H9 (cell line): ENCODE measurements around the gene EIF1B. TPM values are rescaled to one million over a fixed set of nuclear protein-coding genes. Genes with fewer than 3 reads are reported as not detected.

Experiments
- DNase-seq: peaks from one replicate; pipeline ENCODE4 v3.0.0-alpha.2; 2017
- H2AFZ ChIP-seq: one replicate; pipeline ENCODE4 v1.6.1; 2013; ENCODE audit warnings: mild to moderate bottlenecking, low read length, control low read depth, moderate library complexity
- H2AK5ac ChIP-seq: 2 replicates; pipeline ENCODE4 v1.6.1; 2013; ENCODE audit warnings: low read length, control low read depth, mixed read lengths; ENCODE audit not compliant: insufficient read length
- H2BK120ac ChIP-seq: one replicate; pipeline ENCODE4 v1.6.1; 2013; ENCODE audit warnings: low read depth, mild to moderate bottlenecking, low read length, control low read depth, inconsistent platforms; ENCODE audit not compliant: poor library complexity, severe bottlenecking
- H2BK12ac ChIP-seq: 2 replicates; pipeline ENCODE4 v1.6.1; 2013; ENCODE audit warnings: low read length, control low read depth, mixed read lengths, low read depth; ENCODE audit not compliant: insufficient read length
- H2BK15ac ChIP-seq: 2 replicates; pipeline ENCODE4 v1.6.1; 2013; ENCODE audit warnings: low read depth, low read length, control low read depth
- H2BK20ac ChIP-seq: one replicate; pipeline ENCODE4 v1.6.1; 2013; ENCODE audit warnings: low read depth, mild to moderate bottlenecking, low read length, control low read depth, inconsistent platforms; ENCODE audit not compliant: poor library complexity, severe bottlenecking
- H2BK5ac ChIP-seq: 2 replicates; pipeline ENCODE4 v1.6.1; 2013; ENCODE audit warnings: low read length, control low read depth, mixed read lengths; ENCODE audit not compliant: insufficient read length
- H3K14ac ChIP-seq: 2 replicates; pipeline ENCODE4 v1.6.1; 2013; ENCODE audit warnings: low read length, control low read depth; ENCODE audit not compliant: insufficient read depth
- H3K18ac ChIP-seq: 2 replicates; pipeline ENCODE4 v1.6.1; 2013; ENCODE audit warnings: low read depth, mild to moderate bottlenecking, mixed read lengths, low read length, control low read depth; ENCODE audit not compliant: insufficient read length
- H3K23ac ChIP-seq: 2 replicates; pipeline ENCODE4 v1.6.1; 2013; ENCODE audit warnings: low read length, control low read depth, mixed read lengths, low read depth; ENCODE audit not compliant: insufficient read length
- H3K23me2 ChIP-seq: 2 replicates; pipeline ENCODE4 v1.6.1; 2013; ENCODE audit warnings: low read depth, mild to moderate bottlenecking, mixed read lengths, low read length, control low read depth; ENCODE audit not compliant: insufficient read length, poor library complexity, severe bottlenecking
- H3K27ac ChIP-seq: 2 replicates; pipeline ENCODE4 v1.5.1; 2013; ENCODE audit warnings: low read length, control low read depth, mixed read lengths, low read depth; ENCODE audit not compliant: insufficient read length
- H3K27me3 ChIP-seq: 2 replicates; pipeline ENCODE4 v1.6.1; 2013; ENCODE audit warnings: low read length, control low read depth, inconsistent platforms; ENCODE audit not compliant: insufficient read depth
- H3K4ac ChIP-seq: 2 replicates; pipeline ENCODE4 v1.6.1; 2013; ENCODE audit warnings: low read depth, mild to moderate bottlenecking, control low read depth, inconsistent platforms, low read length, moderate library complexity
- H3K4me1 ChIP-seq: 2 replicates; pipeline ENCODE4 v1.6.1; 2013; ENCODE audit warnings: low read length, control low read depth, inconsistent platforms; ENCODE audit not compliant: insufficient read depth
- H3K4me2 ChIP-seq: 2 replicates; pipeline ENCODE4 v1.6.1; 2013; ENCODE audit warnings: low read length, control low read depth, mixed read lengths; ENCODE audit not compliant: insufficient read length, insufficient read depth
- H3K56ac ChIP-seq: 2 replicates; pipeline ENCODE4 v1.6.1; 2013; ENCODE audit warnings: low read depth, mild to moderate bottlenecking, mixed read lengths, low read length, control low read depth; ENCODE audit not compliant: insufficient read length
- H3K79me1 ChIP-seq: 2 replicates; pipeline ENCODE4 v1.6.1; 2013; ENCODE audit warnings: low read depth, mild to moderate bottlenecking, moderate library complexity, low read length, control low read depth, inconsistent platforms; ENCODE audit not compliant: insufficient read depth, poor library complexity, severe bottlenecking
- H3K79me2 ChIP-seq: 2 replicates; pipeline ENCODE4 v1.6.1; 2013; ENCODE audit warnings: low read length, control low read depth, inconsistent platforms; ENCODE audit not compliant: insufficient read depth
- H3K9ac ChIP-seq: 2 replicates; pipeline ENCODE4 v1.6.1; 2013; ENCODE audit warnings: low read length, control low read depth, mixed read lengths; ENCODE audit not compliant: insufficient read length; ENCODE audit errors: extremely low read depth
- H3K9me3 ChIP-seq: one replicate; pipeline ENCODE4 v1.6.1; 2013; ENCODE audit warnings: low read depth, low read length, inconsistent platforms; ENCODE audit not compliant: control insufficient read depth
- H3T11ph ChIP-seq: one replicate; pipeline ENCODE4 v1.6.1; 2013; ENCODE audit warnings: mild to moderate bottlenecking, low read length, control low read depth, inconsistent platforms
- H4K20me1 ChIP-seq: one replicate; pipeline ENCODE4 v1.6.1; 2013; ENCODE audit not compliant: control insufficient read depth, insufficient read length, insufficient read depth
- H4K5ac ChIP-seq: 2 replicates; pipeline ENCODE4 v1.6.1; 2013; ENCODE audit warnings: low read depth, mild to moderate bottlenecking, mixed read lengths, low read length, control low read depth; ENCODE audit not compliant: insufficient read length
- H4K8ac ChIP-seq: replicated peaks from 2 replicates; pipeline ENCODE4 v1.6.1; 2013; ENCODE audit warnings: low read length, control low read depth, mixed read lengths, low read depth; ENCODE audit not compliant: insufficient read length
- H4K91ac ChIP-seq: 2 replicates; pipeline ENCODE4 v1.6.1; 2013; ENCODE audit warnings: low read depth, mild to moderate bottlenecking, moderate library complexity, mixed read lengths, low read length, control low read depth; ENCODE audit not compliant: insufficient read length
- H3K27ac Mint-ChIP-seq, 3 experiments: 2 replicates in 2 of 3; 3 replicates in 1 of 3; pipeline ENCODE4 v1.8.0; 2020 to 2021; ENCODE audit warnings: mixed read lengths in 3 of 3, mild to moderate bottlenecking in 1 of 3, moderate library complexity in 1 of 3
- H3K27me3 Mint-ChIP-seq: 2 replicates; pipeline ENCODE4 v1.8.0; 2021; ENCODE audit warnings: low read depth, mild to moderate bottlenecking, moderate library complexity, mixed read lengths
- H3K36me3 Mint-ChIP-seq, 3 experiments: 2 replicates in 2 of 3; 3 replicates in 1 of 3; pipeline ENCODE4 v1.8.0; 2020 to 2021; ENCODE audit warnings: low read depth in 3 of 3, mixed read lengths in 3 of 3; ENCODE audit not compliant: insufficient read depth in 1 of 3
- H3K4me1 Mint-ChIP-seq, 2 experiments: 2 replicates each; pipeline ENCODE4 v1.8.0; 2020; ENCODE audit warnings: mixed read lengths in 2 of 2
- H3K4me3 Mint-ChIP-seq, 2 experiments: 2 replicates in 1 of 2; 3 replicates in 1 of 2; pipeline ENCODE4 v1.8.0; 2020 to 2021; ENCODE audit warnings: mild to moderate bottlenecking in 2 of 2, mixed read lengths in 2 of 2, moderate library complexity in 1 of 2
- H3K9me3 Mint-ChIP-seq, 2 experiments: 2 replicates in 1 of 2; 3 replicates in 1 of 2; pipeline ENCODE4 v1.8.0; 2020; ENCODE audit warnings: mild to moderate bottlenecking in 2 of 2, mixed read lengths in 2 of 2, moderate library complexity in 1 of 2
- CTCF ChIP-seq: fragments of 200-600 bp; sonication (generic); conservative IDR thresholded peaks from 3 replicates; pipeline ENCODE4 v1.8.0; 2021; ENCODE audit warnings: antibody characterized with exemption, mild to moderate bottlenecking
- WGBS: extraction: QIAGEN DNeasy Blood & Tissue Kit; methylation state at CpG from one replicate; pipeline ENCODE4 v1.1.7; 2013; ENCODE audit warnings: missing lambda C conversion rate, low lambda C conversion rate, mixed read lengths; ENCODE audit not compliant: insufficient read length; ENCODE audit errors: extremely low coverage; 5-methylcytosine and 5-hydroxymethylcytosine counted together
- total RNA-seq: library from RNA; stranded (reverse); gene quantifications from 2 replicates; pipeline ENCODE4 v1.2.1, GENCODE V29; 2021

The EIF1B gene
- total RNA-seq, 1 experiment from 2014 or later, result 133 TPM

- Histone ChIP-seq H2BK12ac (no peak overlapping the region), H3K4ac (no peak overlapping the region), H2BK120ac (no peak overlapping the region), H3K27me3 (no peaks in the 10 kb centered on the region), H2AFZ (no peak overlapping the region), H3K79me1 (no peaks in the 10 kb centered on the region), H3K14ac (no peak overlapping the region), H3K9ac (no peak overlapping the region), H3K79me2 (no peaks in the 10 kb centered on the region), H3K4me2 (no peak overlapping the region), H4K8ac (no peak overlapping the region), H2BK20ac (no peak overlapping the region), H3K4me1 (no peaks in the 10 kb centered on the region), H3K23me2 (no peaks in the 10 kb centered on the region), H3K27ac (no peak overlapping the region), H2AK5ac (no peak overlapping the region), H3K18ac (no peak overlapping the region), H2BK15ac (no peak overlapping the region), H3T11ph (no peak overlapping the region), H3K56ac (no peak overlapping the region), H4K5ac (no peak overlapping the region), H3K23ac (no peak overlapping the region), H3K9me3 (no peaks in the 10 kb centered on the region), H4K91ac (no peak overlapping the region), H2BK5ac (no peak overlapping the region), H4K20me1 (no peaks in the 10 kb centered on the region)
- Mint-ChIP-seq H3K9me3 (no peaks in the 10 kb centered on the region; a peak in 1 of 5 replicates), H3K4me3 (no peak overlapping the region), H3K27me3 (0 out of 2 replicates have a peak, but pooled peaks cover 2% of the 10 kb centered on the region), H3K4me1 (no peaks in the 10 kb centered on the region), H3K36me3 (no peaks in the 10 kb centered on the region; a peak in 1 of 7 replicates), H3K27ac (no peak overlapping the region)
- no peak for TF ChIP-seq CTCF
- no CpG with 5 or more reads among the region's 1 CpG for WGBS
- no peak for DNase-seq
These were observed 48.9 kb downstream of the EIF1B start for GRCh38 chr3:40358454-40358853.

Other genes with a start within 250 kb of the EIF1B start
- gene ENTPD3, start 77.5 kb downstream of the EIF1B start, total RNA-seq, result 0.18 TPM in 1 of 2 replicates, not detected in the other
- gene RPL14, start 147.6 kb downstream of the EIF1B start, total RNA-seq, result 2,490 and 2,505 TPM in 2 replicates
- gene ZNF619, start 167.4 kb downstream of the EIF1B start, total RNA-seq, result 4.3 and 4.8 TPM in 2 replicates
- 27.1 and 27.5 TPM in 2 replicates for gene ZNF620, start 196.3 kb downstream of the EIF1B start, total RNA-seq
- 22.9 and 23.8 TPM in 2 replicates for gene ZNF621, start 215.3 kb downstream of the EIF1B start, total RNA-seq